Adrenal gland (tissue), 12 donors: ENCODE measurements around the gene MSRB2. TPM values are rescaled to one million over a fixed set of nuclear protein-coding genes. Genes with fewer than 3 reads are reported as not detected.
"Not testable (repeated sequence)": the region's sequence is repeated elsewhere in the genome, so short reads cannot be mapped to it uniquely, and the experiment has no call there.

Source experiments
- DNase-seq, 7 donors: peaks; one replicate each; pipeline ENCODE4 v3.0.0-alpha.2; 2019 to 2020
- H3K27ac ChIP-seq, 5 donors: fragments of 200-600 bp; sonication (generic) in 4 of 5; 1 replicate in 3 of 5; 2 replicates in 2 of 5; pipeline versions ENCODE4 v1.5.1 to v1.8.0; 2016 to 2020; ENCODE audit warnings: mild to moderate bottlenecking in 1 of 5
- H3K27me3 ChIP-seq: fragments of 200-600 bp; 2 replicates; pipeline ENCODE4 v1.8.0; 2021
- H3K36me3 ChIP-seq, 2 donors: fragments of 200-600 bp; replicated peaks in 1 of 2; 1 replicate in 1 of 2; 2 replicates in 1 of 2; pipeline versions ENCODE4 v1.5.1 to v1.8.0; 2018 to 2022
- H3K4me1 ChIP-seq, 2 donors: fragments of 200-600 bp; replicated peaks in 1 of 2; 1 replicate in 1 of 2; 2 replicates in 1 of 2; pipeline versions ENCODE4 v1.5.1 to v1.8.0; 2018 to 2021
- H3K4me3 ChIP-seq, 4 donors: fragments of 200-600 bp; sonication (generic) in 3 of 4; one replicate each; pipeline ENCODE4 v1.5.1; 2016 to 2018
- H3K9me3 ChIP-seq, 3 donors: fragments of 200-600 bp; sonication (generic) in 1 of 3; replicated peaks in 1 of 3; 1 replicate in 2 of 3; 2 replicates in 1 of 3; pipeline versions ENCODE4 v1.5.1 to v1.8.0; 2016 to 2021
- CTCF ChIP-seq, 6 experiments: fragments of 450-650 bp in 4 of 6; fragments of 200-600 bp in 2 of 6; sonication (generic) in 1 of 6; IDR thresholded peaks; 1 replicate in 5 of 6; 2 replicates in 1 of 6; pipeline versions ENCODE4 v1.5.1 to v1.8.0; 2016 to 2021; ENCODE audit warnings: antibody characterized with exemption in 6 of 6, mild to moderate bottlenecking in 2 of 6, moderate library complexity in 1 of 6
- POLR2A ChIP-seq, 2 donors: fragments of 450-650 bp; IDR thresholded peaks; one replicate each; pipeline ENCODE4 v1.6.1; 2017; ENCODE audit warnings: antibody characterized with exemption in 2 of 2, mild to moderate bottlenecking in 2 of 2, moderate library complexity in 1 of 2
- WGBS, 4 donors: extraction: QIAGEN DNeasy Blood & Tissue Kit in 2 of 4; methylation state at CpG; one replicate each; pipeline versions ENCODE4 v1.1.5 to v1.1.7; 2013 to 2017; 5-methylcytosine and 5-hydroxymethylcytosine counted together
- intact Hi-C, 2 donors: fragments of 100-400 bp; cut with DNase I; formaldehyde crosslinking; loops; one replicate each; pipeline versions ENCODE4 v1.14.1 to v1.15.0; 2022 to 2023
- polyA plus RNA-seq, 3 donors: library from polyadenylated mRNA; stranded (reverse); fragments of 200-250 nt in 2 of 3; fragments of 350-450 nt in 1 of 3; fragmentation: Illumina TruSeq in 1 of 3; extraction: RNeasy Lipid Tissue Mini Kit (QIAGEN cat#74804) in 1 of 3; gene quantifications; one replicate each; pipeline ENCODE4 v1.2.3, GENCODE V29; 2013 to 2014
- total RNA-seq, 9 donors: library from RNA; depleted of rRNA in 4 of 9; stranded (reverse); fragments of >200 nt in 4 of 9; fragments of 120-200 nt in 1 of 9; fragmentation: NEBNext Ultra II Directional in 1 of 9; extraction: Animal tissue kit (Norgen Biotek cat#: 25700) in 1 of 9; gene quantifications; one replicate each; pipeline versions ENCODE4 v1.1.0 to v1.2.4, GENCODE V29; 2013 to 2023
- donor health status: healthy with polysubstance abuse.
- donor health status: Bipolar disorder and iron deficiency.
- donor health status: DM: yes; HTN: yes; CAD: no.
- donor health status: DM: no; HTN: no; CAD: no.
- donor health status: DM: no; HTN: no; CAD: no.
- donor health status: DM: yes; HTN: yes; CAD: no.

Gene MSRB2
- total and polyA plus RNA-seq, 12 donors, result 17.1 to 78.8 (median 48.5) TPM

GRCh38 chr10:23060918-23061317 lies 34.5 kb upstream of the MSRB2 start:
- Histone ChIP-seq H3K27ac (no peak overlapping the region), H3K4me3 (no peak overlapping the region), H3K36me3 (no peaks in the 10 kb centered on the region), H3K27me3 (no peaks in the 10 kb centered on the region), H3K9me3 (no peaks in the 10 kb centered on the region), H3K4me1 (no peaks in the 10 kb centered on the region)
- no peak for TF ChIP-seq POLR2A (IDR thresholded peaks at IDR 0.05)
- no peak for TF ChIP-seq CTCF (IDR thresholded peaks at IDR 0.05)
- WGBS, 4 donors, result 22 to 50% (median 42%) methylated on average over 2 of the region's 2 CpGs
- DNase-seq, result no peak
- intact Hi-C loops, result loop anchor here in 1 of 2 donors (10.0 kb wide), 2 partner anchors 626 to 1046 kb away; no protein-coding TSS in a partner anchor

GRCh38 chr10:23063045-23063972 lies 32.1 kb upstream of the MSRB2 start:
- intact Hi-C loops, result loop anchor here in 1 of 2 donors (10.0 kb wide), 2 partner anchors 629 to 1049 kb away; no protein-coding TSS in a partner anchor
- Histone ChIP-seq H3K9me3 (no peaks in the 10 kb centered on the region), H3K4me3 (no peak overlapping the region), H3K27ac (no peak overlapping the region), H3K27me3 (no peaks in the 10 kb centered on the region), H3K4me1 (no peaks in the 10 kb centered on the region), H3K36me3 (no peaks in the 10 kb centered on the region)
- no peak for TF ChIP-seq CTCF (IDR thresholded peaks at IDR 0.05)
- TF ChIP-seq POLR2A (IDR thresholded peaks at IDR 0.05), result no peak
- 49 to 62% (median 55%) methylated on average over 20 of the region's 20 CpGs for WGBS, 4 donors
- no peak for DNase-seq

GRCh38 chr10:23063973-23064812 lies 31.2 kb upstream of the MSRB2 start:
- Histone ChIP-seq H3K9me3 (no peaks in the 10 kb centered on the region), H3K36me3 (no peaks in the 10 kb centered on the region), H3K4me1 (no peaks in the 10 kb centered on the region), H3K27ac (no peak overlapping the region), H3K27me3 (no peaks in the 10 kb centered on the region), H3K4me3 (no peak overlapping the region)
- intact Hi-C loops, result loop anchor here in 1 of 2 donors (10.0 kb wide), 2 partner anchors 629 to 1049 kb away; no protein-coding TSS in a partner anchor
- 89 to 91% (median 89%) methylated on average over 19 to 20 of the region's 20 CpGs for WGBS, 4 donors
- no peak for TF ChIP-seq POLR2A (IDR thresholded peaks at IDR 0.05)
- TF ChIP-seq CTCF (IDR thresholded peaks at IDR 0.05), result no peak
- no peak for DNase-seq

GRCh38 chr10:23064813-23065114 lies 30.6 kb upstream of the MSRB2 start:
- not testable (repeated sequence) for H3K4me1 ChIP-seq, H3K27me3 ChIP-seq, H3K4me3 ChIP-seq, DNase-seq, H3K36me3 ChIP-seq, H3K9me3 ChIP-seq, H3K27ac ChIP-seq
- intact Hi-C loops, result loop anchor here in 1 of 2 donors (10.0 kb wide), 2 partner anchors 630 to 1050 kb away; no protein-coding TSS in a partner anchor
- 94 to 100% (median 98%) methylated on average over 2 of the region's 2 CpGs for WGBS, 4 donors
